IPS-NIHi11 (cell line): ENCODE measurements around the gene TSR1.

Source experiments
- DNase-seq: peaks from one replicate; pipeline ENCODE4 v3.0.0; 2012; ENCODE audit warnings: mixed read lengths, low spot score

TSR1 gene

DNA sequence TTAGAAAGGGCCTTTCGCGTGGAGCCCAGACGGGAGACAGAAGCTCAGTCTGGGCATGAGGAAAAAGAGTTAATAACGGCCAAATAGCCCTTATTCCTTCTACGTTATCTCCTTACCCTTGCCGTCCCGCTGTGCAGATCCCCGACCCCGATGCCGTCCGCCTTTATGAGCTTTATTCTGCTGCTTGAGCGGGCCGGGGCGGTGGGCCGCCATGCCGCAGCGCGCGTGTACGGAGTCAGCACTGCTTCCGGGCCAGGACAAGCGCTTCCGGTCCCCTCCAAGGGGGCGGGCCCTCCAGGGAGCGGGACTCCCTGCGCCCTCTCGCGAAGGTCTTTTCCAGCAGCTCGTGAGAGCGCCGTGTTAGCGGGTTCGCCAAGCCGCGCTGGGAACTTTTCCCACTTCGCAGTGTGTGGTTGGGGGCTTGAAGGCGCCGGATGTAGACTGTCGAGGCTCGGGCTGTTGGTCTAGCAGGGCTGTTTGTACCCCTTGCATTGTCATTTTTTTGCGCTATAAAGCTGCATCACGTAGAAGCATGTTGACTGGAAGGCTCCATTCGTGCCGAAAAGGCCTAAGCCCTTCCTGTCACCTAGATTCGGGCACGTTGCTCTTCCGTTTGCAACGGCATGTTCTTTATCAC, at the start of gene TSR1:
TSR1 (minus strand) TSS at position 243 of the 637 bp plus-strand sequence; CDS start at position 213, 30 bp downstream.
- DNase-seq, result peak; percentile 97

DNA sequence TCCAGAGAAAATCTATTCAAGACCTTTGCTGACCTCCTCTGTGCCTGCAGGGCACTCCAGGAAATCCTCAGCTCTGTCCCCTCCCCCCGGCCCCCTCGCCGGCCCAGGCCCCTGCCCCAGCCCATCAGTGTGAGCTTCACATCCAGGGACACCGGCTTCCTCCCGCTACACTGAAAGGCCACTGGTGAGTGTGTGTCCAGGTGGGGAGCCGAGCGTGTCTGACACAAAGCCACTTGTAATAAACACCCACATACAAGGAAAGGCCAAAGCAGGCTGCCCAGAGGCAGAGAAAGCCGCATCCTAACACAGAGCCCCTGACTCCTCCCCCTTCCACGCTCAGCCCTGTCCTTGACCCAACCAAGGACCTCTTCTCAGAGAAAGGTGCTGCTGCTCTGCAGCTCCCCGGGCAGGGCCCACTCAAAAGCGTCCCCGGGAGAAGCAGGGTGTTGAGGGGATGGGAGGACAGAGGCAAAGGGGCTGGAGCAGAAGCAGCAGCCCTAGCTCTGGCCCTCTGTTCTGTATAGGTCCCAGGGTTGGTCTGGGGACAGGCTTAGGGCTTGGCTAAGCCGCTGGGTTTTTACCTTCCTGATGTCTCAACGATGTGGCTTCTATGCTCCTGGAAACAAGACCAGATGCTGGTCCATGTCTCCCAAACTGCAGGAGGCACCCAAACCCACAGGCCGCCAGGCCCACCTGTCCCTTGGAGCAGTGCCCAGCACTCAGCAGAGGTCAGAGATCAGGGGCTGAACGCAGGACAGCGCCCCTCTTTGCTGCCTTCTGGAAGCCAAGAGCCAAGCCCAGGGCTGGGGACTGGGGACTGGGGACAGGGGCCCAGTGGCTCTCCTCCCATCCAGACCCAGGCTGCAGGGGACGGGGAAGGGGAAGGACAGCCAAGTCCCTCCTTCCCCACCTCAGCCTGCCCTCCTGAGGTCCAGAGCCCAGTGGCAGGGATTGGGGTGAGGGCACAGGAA, 49.3 kb upstream of the TSR1 start:
- no peak for DNase-seq

DNA sequence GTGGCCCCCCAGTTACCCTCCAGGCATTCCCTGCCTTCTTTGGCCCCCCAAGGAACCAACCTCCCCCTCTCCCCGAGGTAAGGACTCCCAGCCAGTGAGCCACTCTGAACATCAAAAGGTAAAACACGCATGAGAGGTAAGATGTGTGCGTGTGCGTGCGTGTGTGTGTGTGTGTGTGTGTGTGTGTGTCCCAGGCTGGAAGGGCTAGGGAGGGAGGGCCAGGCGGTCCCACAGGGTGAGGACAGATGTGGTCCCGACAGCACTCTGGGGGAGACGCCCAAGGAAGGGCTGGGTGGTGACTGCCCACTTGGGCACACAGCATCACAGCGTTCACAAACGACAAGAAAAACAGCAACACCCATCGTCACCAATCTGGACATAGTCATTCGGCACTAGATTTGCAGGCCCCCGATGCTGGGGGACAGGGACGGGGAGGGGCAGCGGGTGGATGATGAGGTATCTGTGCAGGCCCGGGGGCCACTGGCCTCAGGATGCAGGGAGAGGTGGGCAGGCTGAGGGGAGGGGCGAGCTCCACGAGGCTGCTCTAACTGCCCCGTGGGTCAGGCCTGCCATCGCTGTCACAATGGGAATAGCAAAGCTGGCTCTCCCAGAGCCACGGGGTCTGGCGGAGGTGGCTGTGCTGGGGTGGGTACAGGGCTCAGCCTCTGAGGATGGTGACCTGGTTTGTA, 48.3 kb upstream of the TSR1 start:
- no peak for DNase-seq

DNA sequence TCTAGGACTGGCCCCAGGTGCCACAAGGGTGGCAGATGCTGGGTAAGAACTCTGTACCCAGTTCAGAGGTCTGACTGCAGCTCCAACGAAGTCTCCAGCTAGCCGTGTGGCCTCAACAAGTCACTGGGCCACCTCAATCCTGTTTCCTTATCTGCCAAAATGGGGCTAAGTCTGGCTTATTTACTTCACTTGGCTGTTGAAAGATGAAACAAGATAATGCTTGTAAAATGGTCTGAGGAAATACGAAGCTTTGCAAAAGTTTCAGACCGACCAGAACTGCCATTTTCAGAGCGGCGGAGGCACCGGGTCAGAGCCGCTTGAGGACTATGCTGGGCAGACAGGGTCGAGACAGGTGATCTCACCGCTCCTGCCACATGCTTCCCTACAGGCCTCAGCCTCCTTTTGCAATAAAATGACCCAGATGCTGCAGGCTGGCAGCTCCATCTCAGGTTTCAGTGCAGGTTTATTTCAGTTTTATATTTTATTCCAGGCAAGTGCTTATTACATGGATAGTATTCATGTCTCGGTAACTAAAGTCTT, 47.4 kb upstream of the TSR1 start:
- no peak for DNase-seq

DNA sequence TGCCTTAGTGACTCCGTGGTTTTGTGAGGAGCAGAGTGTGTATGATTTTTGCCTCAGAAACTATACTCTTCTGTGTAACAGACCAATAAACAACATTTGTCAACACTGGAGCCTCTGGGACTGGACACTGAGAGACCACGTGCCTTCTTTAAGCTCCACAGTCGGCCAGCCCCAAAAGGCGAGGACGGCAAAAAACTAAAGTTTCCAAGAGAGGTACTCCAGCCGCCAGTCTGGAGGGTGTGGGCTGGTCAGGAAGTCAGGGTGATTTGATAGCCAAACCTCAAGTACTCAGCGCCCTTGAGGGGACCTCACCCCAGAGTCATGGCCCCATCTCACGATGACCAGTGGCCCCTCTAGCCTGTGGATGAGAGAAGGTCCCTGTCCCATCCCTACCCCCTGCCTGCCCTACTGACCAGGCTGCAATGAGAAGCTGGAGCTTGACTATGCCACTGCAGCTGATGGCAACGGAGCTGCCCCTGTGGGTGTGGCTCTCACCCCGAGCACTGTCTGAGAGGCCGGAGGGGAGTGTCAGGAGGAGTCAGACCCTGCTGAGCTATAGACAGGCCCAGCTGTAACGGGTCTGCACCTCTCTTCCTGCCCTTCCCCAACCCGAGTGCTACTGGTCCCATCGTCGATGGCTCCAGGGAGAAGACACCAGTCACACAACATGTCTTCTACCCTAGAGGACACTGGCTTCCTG, 44.8 kb upstream of the TSR1 start:
- no peak for DNase-seq

DNA sequence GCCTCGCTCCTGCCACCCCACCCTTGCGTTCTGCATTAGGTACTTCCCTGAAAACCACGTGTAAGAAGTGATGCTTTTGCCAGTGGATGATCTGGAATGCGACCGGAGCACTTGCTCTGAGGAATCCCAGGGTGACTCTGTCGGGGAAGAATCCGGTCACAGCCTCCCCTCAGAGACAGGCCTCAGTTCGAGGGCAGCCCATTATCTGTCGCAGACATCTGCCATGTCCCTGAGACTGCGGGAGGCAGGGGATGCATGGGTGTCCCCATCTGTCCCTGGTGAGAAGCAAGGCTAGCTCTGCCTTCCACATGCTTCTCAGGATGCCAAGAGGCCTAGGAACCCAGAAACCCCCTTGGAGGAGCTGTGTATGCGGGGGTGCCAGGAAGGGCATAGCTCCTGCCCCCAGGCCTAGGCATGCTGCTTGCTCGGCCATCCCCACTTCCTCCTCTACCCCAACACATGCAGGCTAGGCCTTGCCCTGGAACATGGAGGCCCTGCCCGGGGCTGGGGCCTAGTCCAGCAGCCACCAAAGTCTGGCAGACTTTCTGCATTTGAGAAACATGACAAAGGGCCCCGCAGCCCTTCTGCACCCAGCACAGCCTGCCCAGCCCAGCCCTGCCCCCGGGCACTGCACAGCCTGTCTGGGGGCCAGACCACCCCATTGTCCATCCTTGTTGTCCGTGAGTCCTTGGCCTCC, 44.1 kb upstream of the TSR1 start:
- DNase-seq, result no peak

DNA sequence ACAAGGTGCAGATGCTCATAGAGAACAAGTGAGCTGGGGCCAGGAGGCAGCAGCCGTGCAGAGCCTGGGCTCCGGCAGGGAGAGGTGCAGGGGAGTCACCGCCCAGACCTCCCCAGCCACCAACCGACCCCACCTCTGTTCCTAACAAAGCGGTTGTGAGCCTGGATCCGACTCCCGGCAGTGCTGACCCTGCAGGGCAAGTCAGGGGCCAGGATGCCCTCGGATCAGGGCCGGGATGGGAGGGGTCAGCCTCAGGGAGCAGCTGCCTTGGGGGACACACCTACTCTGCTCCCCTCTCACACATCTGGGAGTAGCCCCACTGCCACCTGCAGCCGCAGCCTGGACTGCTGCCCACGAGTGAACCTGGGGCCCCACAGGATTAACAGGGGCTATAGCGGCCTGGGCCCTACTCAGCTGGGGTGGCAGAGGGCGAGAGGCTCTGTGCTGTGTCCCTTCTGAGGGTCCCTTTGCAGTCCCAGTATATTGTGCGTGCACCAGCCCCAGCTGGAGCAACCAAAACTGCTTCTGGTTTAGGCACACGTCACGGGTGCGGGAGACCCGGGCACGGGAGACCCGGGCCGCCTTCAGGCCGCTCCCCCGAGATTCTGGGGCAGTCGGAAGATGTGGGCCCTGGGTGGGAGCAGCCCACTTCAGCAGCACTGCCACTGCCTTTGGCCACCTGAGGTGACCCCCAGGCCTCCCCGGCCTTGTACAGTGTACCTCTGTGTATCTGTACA, 43.4 kb upstream of the TSR1 start:
- DNase-seq, result no peak

DNA sequence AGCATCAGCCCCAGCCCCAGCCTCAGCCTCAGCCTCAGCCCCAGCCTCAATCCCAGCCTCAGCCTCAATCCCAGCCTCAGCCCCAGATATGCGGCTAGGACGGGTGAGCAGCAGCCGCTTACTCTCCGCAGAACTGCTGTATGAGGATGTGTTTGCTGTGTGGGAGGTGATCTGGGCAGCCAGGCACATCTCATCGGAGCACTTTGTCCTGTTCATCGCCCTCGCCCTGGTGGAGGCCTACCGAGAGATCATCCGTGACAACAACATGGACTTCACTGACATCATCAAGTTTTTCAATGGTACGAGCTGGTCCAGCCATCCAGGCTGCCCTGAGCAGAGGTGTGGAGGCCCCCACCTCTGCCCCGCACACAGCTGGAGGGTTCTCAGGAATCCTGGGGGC, 42.6 kb upstream of the TSR1 start:
- no peak for DNase-seq

DNA sequence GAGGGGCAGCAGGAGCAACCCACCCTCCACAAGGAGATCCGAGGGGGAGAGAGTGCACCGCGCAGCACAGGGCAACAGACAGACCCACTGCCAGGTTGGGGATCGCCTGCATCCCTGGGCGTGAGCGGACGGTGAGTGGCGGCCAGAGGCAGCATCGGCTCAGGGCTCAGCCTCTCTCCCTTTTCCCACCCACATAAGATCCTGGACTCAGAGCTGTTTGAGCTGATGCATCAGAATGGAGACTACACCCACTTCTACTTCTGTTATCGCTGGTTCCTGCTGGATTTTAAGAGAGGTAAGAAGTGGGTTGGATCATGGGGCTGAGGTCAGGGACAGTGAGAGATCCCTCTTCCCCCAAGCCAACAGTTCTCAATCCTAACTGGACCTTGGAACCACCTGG, 41.4 kb upstream of the TSR1 start:
- DNase-seq, result no peak

DNA sequence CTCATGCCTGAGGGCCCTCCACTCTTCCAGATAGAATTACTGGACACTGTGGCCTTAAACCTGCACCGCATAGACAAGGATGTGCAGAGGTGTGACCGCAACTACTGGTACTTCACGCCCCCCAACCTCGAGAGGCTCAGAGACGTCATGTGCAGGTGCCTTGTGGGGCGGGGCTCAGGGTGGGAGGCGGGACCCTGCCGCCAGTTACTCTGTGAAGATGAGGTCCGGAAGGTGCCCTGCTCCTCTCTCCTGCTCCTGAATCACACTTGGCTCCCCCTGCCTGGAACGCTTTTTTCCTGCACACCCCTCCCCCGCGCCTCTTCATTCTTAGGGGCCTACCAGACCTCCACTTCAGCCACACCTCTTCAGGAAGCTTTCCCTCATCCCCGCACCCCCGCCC, 39.9 kb upstream of the TSR1 start:
- no peak for DNase-seq

DNA sequence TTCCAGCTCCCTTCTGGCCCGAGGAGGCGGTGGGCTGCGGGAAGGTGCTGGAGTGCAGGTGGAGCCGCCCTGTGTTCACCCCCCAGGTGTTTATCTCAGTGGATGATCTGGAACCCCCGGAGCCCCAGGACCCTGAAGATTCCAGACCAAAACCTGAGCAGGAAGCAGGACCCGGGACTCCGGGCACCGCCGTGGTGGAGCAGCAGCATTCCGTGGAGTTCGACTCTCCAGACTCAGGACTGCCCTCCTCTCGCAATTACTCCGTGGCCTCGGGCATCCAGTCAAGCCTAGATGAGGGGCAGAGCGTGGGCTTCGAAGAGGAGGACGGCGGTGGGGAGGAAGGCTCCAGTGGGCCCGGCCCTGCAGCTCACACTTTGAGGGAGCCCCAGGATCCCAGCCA, 39.1 kb upstream of the TSR1 start:
- no peak for DNase-seq

DNA sequence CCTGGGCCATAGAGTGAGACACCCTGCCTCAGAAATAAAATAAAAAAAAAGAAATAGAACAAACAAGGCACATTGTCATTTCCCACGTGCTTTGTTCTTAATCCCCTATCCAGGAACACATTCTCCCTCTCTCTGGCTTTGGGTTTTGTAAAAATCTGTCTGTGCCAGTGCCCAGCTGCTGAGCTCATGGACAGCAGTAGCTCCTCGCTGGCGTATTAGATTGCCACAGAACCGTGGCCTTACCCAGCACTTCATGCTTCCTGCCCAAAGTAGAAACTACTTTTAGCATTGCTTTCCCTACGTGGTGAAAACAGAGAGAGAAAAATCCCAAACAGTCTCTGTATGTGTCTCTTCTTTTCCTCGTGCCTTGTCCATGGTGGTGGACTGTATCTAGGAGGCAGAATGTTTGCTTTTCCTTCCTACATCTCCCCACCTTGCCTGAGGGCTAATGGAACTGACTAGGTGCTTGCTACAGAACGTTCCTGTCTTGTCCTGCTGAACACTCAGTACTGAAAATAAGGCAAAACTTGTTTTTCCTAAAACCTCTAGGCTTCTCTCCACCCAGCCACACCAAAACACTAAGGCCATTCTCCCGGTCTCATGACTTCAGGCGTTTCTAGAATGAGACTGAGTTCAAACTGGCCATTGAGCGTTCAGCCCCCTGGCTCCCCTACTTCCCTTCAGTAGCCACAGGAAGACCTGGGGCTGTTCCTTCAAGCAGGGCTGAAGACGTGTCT, 38.5 kb upstream of the TSR1 start:
- no peak for DNase-seq

DNA sequence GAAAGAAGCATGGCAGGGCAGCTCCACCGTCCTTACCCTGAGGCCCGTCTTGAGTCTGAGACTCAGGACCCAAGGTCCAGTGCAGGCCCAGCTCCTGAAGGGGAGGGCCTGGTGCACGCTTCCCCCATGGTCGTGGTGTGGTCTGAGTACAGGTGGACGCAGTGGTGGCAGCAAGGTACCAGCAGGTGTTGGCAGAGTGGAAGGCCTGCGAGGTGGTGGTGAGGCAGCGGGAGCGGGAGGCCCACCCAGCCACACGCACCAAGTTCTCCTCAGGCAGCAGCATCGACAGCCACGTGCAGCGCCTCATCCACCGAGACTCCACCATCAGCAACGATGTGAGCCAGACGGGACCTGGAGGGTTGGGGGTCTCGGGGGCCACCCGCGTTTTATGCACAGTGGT, 36.9 kb upstream of the TSR1 start:
- no peak for DNase-seq

DNA sequence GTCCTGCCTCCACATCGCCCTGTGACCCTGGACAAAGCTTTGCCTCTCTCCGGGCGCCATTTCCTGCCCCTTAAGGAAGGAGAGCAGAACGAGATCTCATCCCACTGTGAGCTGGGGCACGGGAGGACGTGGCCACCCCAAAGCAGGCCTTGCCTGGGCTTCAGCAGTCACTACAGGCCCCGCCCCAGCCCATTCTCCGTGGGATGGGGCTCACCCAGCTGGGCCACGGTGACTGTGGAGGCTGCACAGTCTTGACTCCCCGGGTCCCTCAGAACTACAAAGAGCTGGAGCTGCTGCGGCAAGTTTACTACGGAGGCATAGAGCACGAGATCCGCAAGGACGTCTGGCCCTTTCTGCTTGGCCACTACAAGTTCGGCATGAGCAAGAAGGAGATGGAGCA, 36.4 kb upstream of the TSR1 start:
- DNase-seq, result no peak

DNA sequence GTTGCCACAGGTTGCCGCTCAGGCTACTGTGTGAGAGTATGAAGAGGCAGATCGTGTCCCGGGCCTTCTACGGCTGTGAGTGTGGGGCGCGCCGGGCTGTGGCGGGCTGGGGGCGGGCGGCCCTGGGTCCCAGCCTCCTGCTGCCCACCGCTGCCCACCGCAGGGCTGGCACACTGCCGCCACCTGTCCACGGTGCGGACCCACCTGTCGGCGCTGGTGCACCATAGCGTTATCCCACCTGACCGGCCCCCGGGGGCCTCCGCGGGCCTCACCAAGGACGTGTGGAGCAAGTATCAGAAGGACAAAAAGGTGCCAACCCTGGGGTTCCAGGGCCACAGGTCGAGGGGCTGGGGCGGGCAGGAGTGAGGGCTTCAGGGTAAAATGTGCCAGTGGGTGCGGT, 35.9 kb upstream of the TSR1 start:
- DNase-seq, result peak; percentile 29

DNA sequence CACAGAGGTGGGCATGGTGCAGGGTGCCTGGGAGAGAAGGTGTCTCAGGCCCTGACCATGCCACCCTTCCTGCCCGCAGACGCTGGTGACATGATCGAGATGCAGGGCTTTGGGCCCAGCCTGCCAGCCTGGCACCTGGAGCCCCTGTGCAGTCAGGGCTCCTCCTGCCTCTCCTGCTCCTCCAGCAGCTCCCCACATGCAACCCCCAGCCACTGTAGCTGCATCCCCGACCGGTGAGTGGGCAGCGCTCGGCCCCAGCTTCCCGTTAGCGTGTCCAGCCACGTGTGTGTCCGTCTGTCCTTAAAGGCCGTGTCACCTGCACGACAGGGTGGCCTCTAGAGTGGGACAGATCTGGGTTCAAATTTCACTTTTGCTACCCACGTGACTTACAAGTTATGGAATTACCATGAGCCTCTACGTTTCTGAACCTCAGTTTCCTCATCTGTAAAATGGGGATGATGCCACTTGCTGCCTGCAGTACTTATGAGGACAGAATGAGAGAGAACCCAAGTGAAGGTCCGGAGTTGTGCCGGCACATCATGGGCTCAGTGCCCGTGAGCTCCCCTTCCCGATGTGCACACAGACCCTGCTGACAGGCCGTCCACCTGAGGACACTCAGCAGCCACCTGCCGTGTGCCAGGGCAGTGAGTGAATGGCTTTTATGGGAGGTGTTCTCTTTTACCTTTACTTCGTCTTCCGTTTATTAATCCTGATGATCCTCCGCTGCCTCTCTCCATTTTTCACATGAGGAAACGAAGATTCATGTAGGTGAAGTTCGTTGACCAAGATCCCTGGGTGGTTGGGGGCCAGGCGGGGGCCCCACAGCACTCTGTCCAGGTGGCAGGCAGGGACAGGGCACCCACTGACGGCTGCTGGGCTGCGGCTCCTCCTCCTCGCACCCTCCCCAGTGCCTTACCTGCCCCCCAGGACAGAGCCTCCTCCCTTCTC, 35.2 kb upstream of the TSR1 start:
- no peak for DNase-seq

DNA sequence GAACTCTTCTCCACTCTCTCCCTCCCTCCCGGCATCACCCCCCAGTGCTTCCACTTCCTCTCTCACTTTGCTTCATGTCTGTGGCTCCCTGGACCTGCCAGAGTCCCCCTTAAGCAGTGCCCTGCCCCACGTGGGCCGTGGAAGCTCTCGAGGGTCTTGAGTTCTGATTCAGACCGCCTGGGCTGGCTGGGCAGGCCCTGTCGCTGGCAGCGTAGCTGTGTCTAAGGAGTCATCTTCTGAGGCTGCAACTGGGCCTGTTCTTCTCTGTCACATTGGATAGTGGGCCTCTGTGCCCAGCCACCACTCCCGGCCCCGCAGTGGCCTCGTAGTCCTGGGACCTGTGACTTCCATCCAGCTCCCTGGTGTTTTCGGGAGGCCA, 33.9 kb upstream of the TSR1 start:
- DNase-seq, result no peak

DNA sequence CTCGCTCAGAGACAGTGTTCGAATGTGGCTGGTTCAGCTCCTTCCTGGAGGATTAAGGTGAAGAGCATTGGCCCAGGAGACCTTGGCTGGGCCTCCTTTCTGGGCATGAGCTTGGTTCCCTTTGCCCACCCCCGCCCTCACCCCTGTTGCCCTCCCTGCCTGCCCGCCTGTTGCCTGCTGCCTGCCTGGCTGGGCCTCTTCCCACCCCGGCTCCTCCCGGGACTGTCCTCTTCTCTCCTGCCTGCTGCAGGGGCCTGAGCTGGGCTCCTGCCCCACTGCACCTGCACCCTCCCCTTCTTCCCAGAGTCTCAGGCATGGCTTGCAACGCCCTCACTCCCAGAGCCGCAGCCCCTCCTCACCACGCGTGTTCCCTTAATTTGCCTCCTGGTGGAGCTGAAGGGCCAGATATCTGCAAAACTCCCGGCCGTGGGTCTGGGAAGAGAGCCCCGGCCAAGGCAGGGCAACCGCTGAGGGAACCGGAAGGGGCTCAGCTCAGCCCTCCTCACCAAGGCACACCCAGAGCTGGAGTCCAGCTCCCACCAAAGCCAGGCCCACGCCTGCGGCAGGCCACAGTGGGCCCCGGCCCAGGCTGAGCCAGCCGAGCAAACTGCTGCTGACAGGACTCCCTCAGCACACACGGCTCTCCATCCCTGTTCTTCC, 33.4 kb upstream of the TSR1 start:
- DNase-seq, result peak; percentile 80
